Hepatocyte (in vitro differentiated cells): ENCODE measurements around the gene EPHB1. TPM values are rescaled to one million over a fixed set of nuclear protein-coding genes. Genes with fewer than 3 reads are reported as not detected.

Experiments used
- DNase-seq: peaks from one replicate; pipeline ENCODE4 v3.0.0-alpha.2; 2016; ENCODE audit warnings: low spot score
- H2AFZ ChIP-seq: fragments of 200-600 bp; sonication (generic); 2 replicates; pipeline ENCODE4 v1.6.0; 2016; ENCODE audit warnings: antibody characterized with exemption, mild to moderate bottlenecking
- H3K27ac ChIP-seq: fragments of 200-600 bp; sonication (generic); 2 replicates; pipeline ENCODE4 v1.5.1; 2016; ENCODE audit warnings: mild to moderate bottlenecking
- H3K27me3 ChIP-seq: fragments of 200-600 bp; sonication (generic); 2 replicates; pipeline ENCODE4 v1.6.1; 2016
- H3K36me3 ChIP-seq: fragments of 200-600 bp; sonication (generic); replicated peaks from 2 replicates; pipeline ENCODE4 v1.5.1; 2016; ENCODE audit warnings: low read depth; ENCODE audit not compliant: insufficient read depth
- H3K4me1 ChIP-seq: fragments of 200-600 bp; sonication (generic); 2 replicates; pipeline ENCODE4 v1.5.1; 2016; ENCODE audit warnings: mild to moderate bottlenecking, moderate library complexity; ENCODE audit not compliant: insufficient read depth
- H3K4me2 ChIP-seq: fragments of 200-600 bp; sonication (generic); 2 replicates; pipeline ENCODE4 v1.6.0; 2016
- H3K4me3 ChIP-seq: fragments of 200-600 bp; sonication (generic); 2 replicates; pipeline ENCODE4 v1.5.1; 2016; ENCODE audit warnings: mild to moderate bottlenecking
- H3K79me2 ChIP-seq: fragments of 200-600 bp; sonication (generic); 2 replicates; pipeline ENCODE4 v1.6.0; 2017; ENCODE audit warnings: mild to moderate bottlenecking
- H3K9me2 ChIP-seq: fragments of 200-600 bp; sonication (generic); replicated peaks from 2 replicates; pipeline ENCODE4 v1.6.0; 2017; ENCODE audit warnings: mild to moderate bottlenecking; ENCODE audit not compliant: insufficient read depth
- H3K9me3 ChIP-seq: fragments of 200-600 bp; sonication (generic); 2 replicates; pipeline ENCODE4 v1.5.1; 2016; ENCODE audit warnings: low read depth, mild to moderate bottlenecking
- H4K20me1 ChIP-seq: fragments of 200-600 bp; sonication (generic); 2 replicates; pipeline ENCODE4 v1.6.0; 2016; ENCODE audit warnings: mild to moderate bottlenecking; ENCODE audit not compliant: insufficient read depth, poor library complexity, severe bottlenecking
- EZH2 ChIP-seq: fragments of 200-600 bp; sonication (generic); IDR thresholded peaks from 2 replicates; pipeline ENCODE4 v1.6.1; 2016; ENCODE audit warnings: antibody characterized with exemption, mild to moderate bottlenecking, borderline replicate concordance
- EZH2phosphoT487 ChIP-seq: fragments of 200-600 bp; sonication (generic); IDR thresholded peaks from one replicate; pipeline ENCODE4 v1.6.1; 2018; ENCODE audit warnings: antibody characterized with exemption, mild to moderate bottlenecking, low read depth, moderate library complexity; ENCODE audit not compliant: unreplicated experiment, severe bottlenecking
- WGBS: methylation state at CpG from one replicate; pipeline ENCODE4 v1.1.6; 2016; ENCODE audit warnings: low lambda C conversion rate; ENCODE audit errors: missing lambda C conversion rate; 5-methylcytosine and 5-hydroxymethylcytosine counted together
- polyA plus RNA-seq: library from polyadenylated mRNA; unstranded; fragments of >200 nt; fragmentation: Nextera tagmentation; extraction: Ambion mirVana; gene quantifications from 2 replicates; pipeline ENCODE4 v1.2.1, GENCODE V29; 2016
- total RNA-seq: library from RNA; depleted of rRNA; stranded (reverse); fragments of >200 nt; gene quantifications from 2 replicates; pipeline ENCODE4 v1.2.3, GENCODE V29; 2014
- TF ChIP-seq, protein P1 (sequence below): fragments of 200-600 bp; sonication (generic); IDR thresholded peaks from 2 replicates; pipeline ENCODE4 v1.5.1; 2016; ENCODE audit warnings: antibody characterized with exemption, mild to moderate bottlenecking; ENCODE audit not compliant: poor library complexity

EPHB1 gene
- total and polyA plus RNA-seq, 2 experiments from 2014 or later = 3.3 to 5.6 TPM

DNA sequence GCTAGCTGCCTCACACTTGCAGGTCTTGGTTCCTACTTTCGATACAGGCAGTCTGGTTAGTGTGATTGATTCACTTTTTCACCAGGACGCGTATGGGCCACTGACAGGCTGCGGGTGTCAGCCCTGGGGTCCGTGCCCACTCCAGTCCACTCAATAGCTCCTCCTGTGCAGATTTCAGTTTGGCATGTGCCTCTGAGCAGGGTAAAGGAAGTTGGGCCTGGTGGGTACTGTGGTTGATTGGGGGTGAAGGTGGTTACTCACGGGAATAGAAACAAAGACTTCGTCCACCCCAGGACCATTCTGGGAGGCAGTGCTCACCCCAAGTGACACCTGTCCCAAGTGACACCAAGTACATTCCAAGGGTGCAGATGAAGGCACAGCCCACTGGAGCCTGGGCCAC lies 62.3 kb downstream of the EPHB1 start:
- Histone ChIP-seq H3K27me3 (no peaks in the 10 kb centered on the region), H3K79me2 (no peaks in the 10 kb centered on the region), H3K4me3 (no peak overlapping the region), H3K27ac (no peak overlapping the region), H4K20me1 (no peaks in the 10 kb centered on the region), H2AFZ (no peak overlapping the region), H3K4me2 (no peak overlapping the region), H3K4me1 (no peaks in the 10 kb centered on the region), H3K9me3 (no peaks in the 10 kb centered on the region), H3K9me2 (no peaks in the 10 kb centered on the region), H3K36me3 (no peaks in the 10 kb centered on the region)
- 91% methylated on average over 7 of the region's 7 CpGs for WGBS
- no peak for TF ChIP-seq EZH2phosphoT487
- TF ChIP-seq EZH2 = no peak
- TF ChIP-seq, protein P1, sequence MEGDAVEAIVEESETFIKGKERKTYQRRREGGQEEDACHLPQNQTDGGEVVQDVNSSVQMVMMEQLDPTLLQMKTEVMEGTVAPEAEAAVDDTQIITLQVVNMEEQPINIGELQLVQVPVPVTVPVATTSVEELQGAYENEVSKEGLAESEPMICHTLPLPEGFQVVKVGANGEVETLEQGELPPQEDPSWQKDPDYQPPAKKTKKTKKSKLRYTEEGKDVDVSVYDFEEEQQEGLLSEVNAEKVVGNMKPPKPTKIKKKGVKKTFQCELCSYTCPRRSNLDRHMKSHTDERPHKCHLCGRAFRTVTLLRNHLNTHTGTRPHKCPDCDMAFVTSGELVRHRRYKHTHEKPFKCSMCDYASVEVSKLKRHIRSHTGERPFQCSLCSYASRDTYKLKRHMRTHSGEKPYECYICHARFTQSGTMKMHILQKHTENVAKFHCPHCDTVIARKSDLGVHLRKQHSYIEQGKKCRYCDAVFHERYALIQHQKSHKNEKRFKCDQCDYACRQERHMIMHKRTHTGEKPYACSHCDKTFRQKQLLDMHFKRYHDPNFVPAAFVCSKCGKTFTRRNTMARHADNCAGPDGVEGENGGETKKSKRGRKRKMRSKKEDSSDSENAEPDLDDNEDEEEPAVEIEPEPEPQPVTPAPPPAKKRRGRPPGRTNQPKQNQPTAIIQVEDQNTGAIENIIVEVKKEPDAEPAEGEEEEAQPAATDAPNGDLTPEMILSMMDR = no peak
- no peak for DNase-seq

DNA sequence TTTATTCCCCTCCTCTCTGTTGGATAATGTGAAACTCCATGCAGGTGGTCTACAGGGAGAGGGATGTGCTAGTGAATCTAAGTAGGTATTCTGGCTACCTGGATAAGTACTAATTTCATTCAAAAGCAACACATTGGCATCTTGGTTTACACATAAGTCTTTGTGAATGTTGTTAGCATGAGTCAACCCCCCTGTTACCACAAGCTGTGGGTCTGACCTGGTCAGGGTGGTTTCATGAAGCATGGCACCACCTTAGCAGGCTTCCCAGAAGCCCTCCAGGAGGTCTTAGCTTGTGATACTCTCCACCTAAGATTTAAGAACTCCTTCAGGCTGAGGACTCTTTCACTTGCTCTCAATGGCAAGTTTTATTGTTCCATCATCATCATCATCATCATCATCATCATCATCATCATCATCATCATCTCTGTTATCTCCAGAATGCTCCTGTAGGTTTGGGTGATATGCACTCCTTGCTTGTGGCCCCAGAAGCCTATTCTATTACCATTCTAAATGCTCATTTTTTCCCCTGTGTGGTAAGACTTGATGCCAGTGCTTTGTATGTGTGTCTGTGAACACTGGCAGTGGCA lies 62.8 kb downstream of the EPHB1 start:
- H3K9me3 ChIP-seq = no peaks in the 10 kb centered on the region
- TF ChIP-seq EZH2phosphoT487 = no peak
- TF ChIP-seq EZH2 = no peak
- TF ChIP-seq, protein P1 = no peak
- no peak overlapping the region for H2AFZ ChIP-seq
- H3K27ac ChIP-seq = no peak overlapping the region
- H4K20me1 ChIP-seq = no peaks in the 10 kb centered on the region
- H3K4me1 ChIP-seq = no peaks in the 10 kb centered on the region
- no peak overlapping the region for H3K4me2 ChIP-seq
- H3K9me2 ChIP-seq = no peaks in the 10 kb centered on the region
- H3K4me3 ChIP-seq = no peak overlapping the region
- H3K79me2 ChIP-seq = no peaks in the 10 kb centered on the region
- no peaks in the 10 kb centered on the region for H3K36me3 ChIP-seq
- DNase-seq = no peak
- H3K27me3 ChIP-seq = no peaks in the 10 kb centered on the region

DNA sequence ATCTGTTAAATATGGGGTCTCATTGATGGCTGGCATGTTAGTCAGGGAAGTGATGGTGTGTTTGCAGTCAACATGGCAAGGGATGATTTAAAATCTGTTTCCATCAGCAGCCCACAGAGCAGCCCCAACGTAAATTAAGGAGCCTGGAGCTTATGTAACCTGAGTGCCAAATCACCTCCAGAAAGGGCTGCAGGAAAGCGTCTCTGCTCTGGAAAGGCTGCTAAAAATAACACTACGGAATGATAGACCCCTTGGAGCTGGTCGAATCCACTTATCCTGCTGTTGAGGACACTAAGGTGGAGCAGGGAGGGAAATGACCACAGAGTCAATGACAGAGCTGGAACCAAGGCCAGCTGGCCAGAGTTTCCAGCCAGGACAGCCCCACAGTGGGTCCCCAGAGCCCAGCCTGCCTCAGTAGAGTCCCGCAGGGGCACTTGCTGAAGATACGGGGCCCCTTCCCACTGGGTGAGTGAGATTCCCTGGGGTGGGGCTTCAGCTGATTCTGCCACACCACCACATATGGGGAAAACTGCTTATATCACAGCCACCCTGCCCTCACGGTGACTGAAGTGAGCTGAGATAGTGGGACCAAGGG lies 63.5 kb downstream of the EPHB1 start:
- Histone ChIP-seq H4K20me1 (no peaks in the 10 kb centered on the region), H3K9me3 (no peaks in the 10 kb centered on the region), H3K9me2 (no peaks in the 10 kb centered on the region), H3K36me3 (no peaks in the 10 kb centered on the region), H2AFZ (no peak overlapping the region), H3K27ac (no peak overlapping the region), H3K4me2 (no peak overlapping the region), H3K4me3 (no peak overlapping the region), H3K27me3 (no peaks in the 10 kb centered on the region), H3K4me1 (no peaks in the 10 kb centered on the region), H3K79me2 (no peaks in the 10 kb centered on the region)
- no peak for DNase-seq
- 62% methylated on average over 7 of the region's 7 CpGs for WGBS
- TF ChIP-seq EZH2phosphoT487 (no peak), EZH2 (no peak)
- TF ChIP-seq, protein P1 = no peak
